ENCODE data around the gene TCF7L2.

The TCF7L2 gene

GRCh38 chr10:112964482-112964881 lies 14.4 kb downstream of the TCF7L2 start:
- DNase-seq (ENCODE audit: low read depth in 2 of 2) = no peak

DNA sequence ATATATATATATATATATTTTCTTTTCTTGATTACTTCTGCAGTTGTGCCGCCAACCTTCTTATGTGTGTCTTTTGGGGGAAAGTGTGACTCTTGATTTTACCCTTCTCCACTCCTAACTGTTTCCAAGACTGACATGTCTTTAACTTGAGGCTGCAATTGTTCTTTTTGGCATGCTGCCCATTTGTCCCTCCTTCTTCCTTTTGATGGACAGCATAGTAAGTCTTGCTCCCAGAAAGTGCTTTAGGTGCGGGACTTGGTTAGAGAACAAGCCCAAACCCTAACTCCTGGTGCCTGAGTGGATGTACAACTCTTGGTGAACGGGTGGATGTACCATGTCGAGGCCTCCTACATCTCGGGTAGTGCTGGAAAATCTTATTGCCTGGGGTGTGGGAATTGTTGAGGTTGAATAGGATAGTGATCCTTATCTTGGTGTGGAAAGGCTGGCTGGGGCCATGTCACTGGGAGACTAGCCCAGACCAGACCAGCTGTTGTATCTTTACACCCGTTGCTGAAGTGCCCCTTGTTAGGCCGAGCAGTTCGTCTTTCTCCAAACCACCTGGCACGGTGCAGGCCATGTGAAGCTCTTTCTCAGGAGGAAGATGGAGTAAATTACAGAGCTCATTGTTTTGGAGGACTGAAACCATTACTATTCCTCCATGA lies 16.3 kb downstream of the TCF7L2 start:
- DNase-seq (ENCODE audit: low read depth in 2 of 2) = no peak

DNA sequence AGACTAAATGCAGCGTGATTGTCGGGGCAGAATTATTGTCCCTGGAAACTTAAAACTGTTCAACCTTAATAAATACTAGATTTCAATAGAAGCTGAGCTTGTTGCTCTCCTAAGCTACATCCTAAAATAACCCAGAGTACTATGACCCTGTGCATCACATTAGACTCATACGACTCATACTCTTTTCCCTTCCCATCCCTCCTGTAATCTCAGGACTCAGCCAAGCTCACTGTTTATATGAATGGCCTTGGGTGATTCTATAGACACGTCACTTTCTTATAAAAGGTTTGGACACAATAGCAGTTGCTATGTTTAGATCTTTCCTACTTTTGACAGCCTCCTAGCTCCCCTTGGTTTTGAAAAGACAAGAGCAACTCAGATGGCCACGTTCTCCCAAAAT lies 17.2 kb downstream of the TCF7L2 start:
- no peak for DNase-seq (ENCODE audit: low read depth in 2 of 2)

GRCh38 chr10:112969131-112969530 lies 19.1 kb downstream of the TCF7L2 start:
- no peak for DNase-seq (ENCODE audit: low read depth in 2 of 2)

- DNase-seq (ENCODE audit: low read depth in 2 of 2) = no peak
Observed at GRCh38 chr10:112969542-112969941, 19.5 kb downstream of the TCF7L2 start.

- no peak for DNase-seq (ENCODE audit: low read depth in 2 of 2)
Observed at GRCh38 chr10:112970021-112970420, 20.0 kb downstream of the TCF7L2 start.

GRCh38 chr10:112972606-112973005 lies 22.6 kb downstream of the TCF7L2 start:
- no peak for DNase-seq (ENCODE audit: low read depth in 2 of 2)

DNA sequence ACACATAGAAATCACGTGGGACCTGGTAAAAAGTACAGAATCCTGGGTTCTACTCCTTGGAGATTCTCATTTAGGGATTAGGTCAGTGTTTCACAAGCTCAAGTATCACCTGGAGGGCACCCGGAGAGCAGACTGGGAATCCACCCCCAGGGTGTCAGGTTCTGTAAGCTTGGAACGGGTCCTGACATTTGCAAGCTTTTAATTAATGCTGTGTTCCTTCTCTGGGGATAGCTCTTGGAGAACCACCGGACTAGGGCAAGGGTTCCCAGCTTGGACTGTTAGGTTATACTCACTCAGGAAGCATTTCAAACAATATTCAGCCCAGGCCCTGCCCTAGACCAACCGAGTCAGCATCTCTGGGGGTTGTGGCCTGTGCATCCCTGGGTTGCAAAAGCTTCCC lies 23.0 kb downstream of the TCF7L2 start:
- no peak for DNase-seq (ENCODE audit: low read depth in 2 of 2)

DNA sequence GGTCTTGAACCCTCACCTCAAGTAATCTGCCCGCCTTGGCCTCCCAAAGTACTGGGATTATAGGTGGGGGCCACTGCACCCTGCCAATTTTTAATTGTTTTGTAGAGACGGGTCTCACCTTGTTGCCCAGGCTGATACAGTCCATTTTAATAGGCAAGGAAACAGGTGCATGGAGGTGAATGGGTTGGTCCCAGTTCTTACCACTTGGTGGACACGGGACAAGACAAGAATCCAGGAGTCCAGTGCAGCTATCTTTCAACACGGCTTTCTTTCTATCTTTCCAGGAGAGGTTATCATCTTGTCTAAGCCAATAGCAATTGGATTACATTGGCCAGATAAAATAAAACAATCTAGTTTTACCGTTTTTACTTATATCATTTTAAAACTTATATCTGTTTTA lies 23.8 kb downstream of the TCF7L2 start:
- DNase-seq (ENCODE audit: low read depth in 2 of 2) = no peak

GRCh38 chr10:112977426-112977898 lies 27.4 kb downstream of the TCF7L2 start:
- DNase-seq (ENCODE audit: low read depth in 2 of 2) = no peak

- no peak for DNase-seq (ENCODE audit: low read depth in 2 of 2)
Observed at GRCh38 chr10:112979927-112980326, 29.9 kb downstream of the TCF7L2 start.

DNA sequence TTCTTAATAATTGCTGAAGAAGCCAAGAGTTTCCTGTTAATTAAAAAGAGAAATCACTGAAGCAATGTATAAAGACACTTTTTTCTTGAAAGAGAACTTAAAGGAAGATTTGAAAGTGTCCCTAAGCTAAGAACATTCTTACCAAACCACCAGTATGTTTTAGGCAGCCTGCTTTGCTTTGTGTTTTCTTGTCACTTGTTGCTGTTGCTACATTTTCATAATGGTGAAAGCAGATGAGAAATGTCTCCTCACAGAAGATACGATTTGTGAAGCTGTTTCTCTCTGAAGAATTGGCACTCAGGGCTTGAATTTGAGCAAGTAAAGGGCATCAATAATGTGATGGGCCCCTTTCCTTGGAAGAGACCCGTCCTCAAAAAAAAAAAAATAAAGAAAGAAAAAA lies 30.9 kb downstream of the TCF7L2 start:
- DNase-seq (ENCODE audit: low read depth in 2 of 2) = no peak

DNA sequence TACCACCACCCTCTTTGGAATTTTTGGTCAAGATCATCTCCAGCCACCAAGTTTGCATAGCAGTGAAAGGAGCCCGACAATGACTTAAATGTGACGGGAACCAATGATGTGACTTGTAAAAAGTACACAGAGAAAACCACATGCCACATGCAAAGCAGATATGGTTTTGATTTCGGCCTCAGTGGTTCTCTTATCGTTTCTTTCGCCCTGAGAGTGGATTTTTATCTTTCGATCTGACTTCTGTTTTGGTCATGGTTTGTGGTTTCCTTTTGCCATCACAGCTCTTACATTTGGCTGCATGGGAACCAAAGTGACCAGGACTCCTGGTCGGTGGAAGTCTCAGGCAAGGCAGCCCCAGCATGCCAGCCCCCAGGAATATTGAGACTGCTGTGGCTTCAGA lies 31.5 kb downstream of the TCF7L2 start:
- no peak for DNase-seq (ENCODE audit: low read depth in 2 of 2)

DNA sequence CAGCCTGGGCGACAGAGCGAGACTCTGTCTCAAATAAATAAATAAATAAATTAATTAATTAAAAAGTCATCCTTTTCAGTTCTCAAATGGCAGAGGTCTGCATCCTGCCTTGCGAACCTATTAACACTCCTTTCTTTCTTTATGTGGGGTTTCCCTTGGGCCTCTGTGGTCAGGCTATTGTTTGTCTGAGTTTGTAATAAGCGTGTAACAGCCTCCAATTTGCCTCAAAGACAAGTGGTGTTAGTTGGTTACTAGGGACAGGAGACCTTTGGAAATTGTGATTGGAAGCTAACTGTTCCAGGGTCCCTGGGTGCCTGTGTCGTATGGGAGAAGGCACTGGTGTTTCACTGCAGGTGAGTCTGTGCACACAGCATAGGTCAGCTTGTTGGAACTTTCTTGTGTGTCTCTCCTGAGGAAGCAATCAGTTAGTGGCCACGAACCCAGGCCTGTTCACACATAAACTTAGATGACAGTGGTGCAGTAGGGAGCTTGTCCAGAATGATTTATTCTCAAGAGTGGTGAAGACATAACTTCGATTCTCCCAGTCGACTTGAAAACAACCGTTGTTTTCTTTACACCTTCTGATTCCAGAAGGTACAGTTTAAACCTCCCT lies 33.5 kb downstream of the TCF7L2 start:
- no peak for DNase-seq (ENCODE audit: low read depth in 2 of 2)

GRCh38 chr10:112984756-112985155 lies 34.7 kb downstream of the TCF7L2 start:
- DNase-seq (ENCODE audit: low read depth in 2 of 2) = no peak

GRCh38 chr10:112985690-112986543 lies 35.9 kb downstream of the TCF7L2 start:
- no peak for DNase-seq (ENCODE audit: low read depth in 2 of 2)

DNA sequence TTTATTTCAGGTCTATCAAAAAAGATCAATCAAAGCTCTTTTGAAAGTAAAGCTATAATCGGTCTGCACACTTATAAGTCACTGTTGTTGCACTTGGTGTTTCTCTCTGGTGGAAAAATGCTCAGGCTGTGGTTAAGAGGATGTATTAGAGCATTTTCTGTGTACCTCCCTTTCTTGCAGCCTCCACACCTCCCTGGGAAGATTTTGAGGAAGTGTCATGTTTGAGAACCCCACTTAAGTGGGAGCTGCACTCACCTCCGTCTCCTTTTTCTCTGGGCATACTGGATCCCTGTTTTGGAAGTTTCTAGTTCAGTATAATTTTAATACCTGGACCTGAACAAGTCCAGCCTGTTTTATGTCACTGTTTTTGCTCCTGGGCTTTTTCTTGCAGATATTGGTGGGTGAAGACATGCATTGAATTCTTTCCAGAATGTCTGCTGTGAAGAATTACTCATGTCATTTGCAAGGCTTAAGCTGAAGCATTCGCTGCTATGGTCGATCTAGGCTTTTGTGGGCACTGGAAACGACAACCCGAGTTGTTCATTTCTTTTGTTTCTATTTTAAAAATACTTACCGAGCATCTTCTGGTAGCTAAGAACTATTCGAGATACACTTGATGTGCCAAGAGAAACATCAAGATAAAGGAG lies 36.6 kb downstream of the TCF7L2 start:
- DNase-seq (ENCODE audit: low read depth in 2 of 2) = no peak

- no peak for DNase-seq (ENCODE audit: low read depth in 2 of 2)
Observed at GRCh38 chr10:112988839-112989406, 38.9 kb downstream of the TCF7L2 start.

GRCh38 chr10:112989826-112990225 lies 39.8 kb downstream of the TCF7L2 start:
- DNase-seq (ENCODE audit: low read depth in 2 of 2) = no peak

GRCh38 chr10:112990271-112990670 lies 40.2 kb downstream of the TCF7L2 start:
- no peak for DNase-seq (ENCODE audit: low read depth in 2 of 2)

DNA sequence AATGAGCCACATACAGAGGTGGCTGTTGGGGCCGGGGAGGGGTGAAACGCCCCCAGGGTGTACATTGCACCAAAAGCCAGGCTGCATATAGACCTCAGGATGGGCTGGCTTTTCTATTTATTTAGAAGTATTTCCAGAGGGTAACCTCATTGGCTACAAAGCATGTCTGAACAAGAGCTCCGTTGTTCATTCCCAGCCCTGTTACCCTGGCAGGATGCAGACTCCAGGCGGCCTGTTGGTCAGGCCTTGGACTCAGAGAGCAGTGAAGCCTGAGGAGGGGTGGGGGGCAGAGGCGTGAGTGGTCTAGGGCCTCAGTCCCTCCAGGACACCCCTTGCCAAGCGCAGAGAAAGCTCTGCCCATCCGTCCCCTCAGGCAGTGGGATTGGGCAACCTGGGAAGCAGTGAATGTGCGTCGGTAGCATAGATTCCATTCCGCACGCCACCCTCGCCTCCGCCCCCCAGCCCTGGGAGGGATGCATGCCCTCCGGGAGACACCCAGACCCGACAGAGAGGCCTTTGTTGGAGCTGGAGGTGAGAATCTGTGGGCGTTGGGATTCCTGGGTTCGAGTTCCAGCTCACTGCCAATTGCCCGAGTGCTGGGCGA lies 41.9 kb downstream of the TCF7L2 start:
- no peak for DNase-seq (ENCODE audit: low read depth in 2 of 2)

All from stimulated activated CD4-positive, alpha-beta T cell treated with anti-CD3 and anti-CD28 coated beads, Interleukin-1b, Interleukin-23, amount 100 ng/mL, for 4 hours (primary cell).